GM18499 (cell line): ENCODE data around the gene TXNDC9.
"Not testable (repeated sequence)": the region's sequence is repeated elsewhere in the genome, so short reads cannot be mapped to it uniquely, and the experiment has no call there.

Source experiments
- ATAC-seq: cut with Tn5 transposase; IDR thresholded peaks from one replicate; pipeline ENCODE4 v1.9.1; 2021; ENCODE audit warnings: moderate number of reproducible peaks; ENCODE audit not compliant: insufficient read depth, unreplicated experiment

The TXNDC9 gene, protein sequence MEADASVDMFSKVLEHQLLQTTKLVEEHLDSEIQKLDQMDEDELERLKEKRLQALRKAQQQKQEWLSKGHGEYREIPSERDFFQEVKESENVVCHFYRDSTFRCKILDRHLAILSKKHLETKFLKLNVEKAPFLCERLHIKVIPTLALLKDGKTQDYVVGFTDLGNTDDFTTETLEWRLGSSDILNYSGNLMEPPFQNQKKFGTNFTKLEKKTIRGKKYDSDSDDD

DNA sequence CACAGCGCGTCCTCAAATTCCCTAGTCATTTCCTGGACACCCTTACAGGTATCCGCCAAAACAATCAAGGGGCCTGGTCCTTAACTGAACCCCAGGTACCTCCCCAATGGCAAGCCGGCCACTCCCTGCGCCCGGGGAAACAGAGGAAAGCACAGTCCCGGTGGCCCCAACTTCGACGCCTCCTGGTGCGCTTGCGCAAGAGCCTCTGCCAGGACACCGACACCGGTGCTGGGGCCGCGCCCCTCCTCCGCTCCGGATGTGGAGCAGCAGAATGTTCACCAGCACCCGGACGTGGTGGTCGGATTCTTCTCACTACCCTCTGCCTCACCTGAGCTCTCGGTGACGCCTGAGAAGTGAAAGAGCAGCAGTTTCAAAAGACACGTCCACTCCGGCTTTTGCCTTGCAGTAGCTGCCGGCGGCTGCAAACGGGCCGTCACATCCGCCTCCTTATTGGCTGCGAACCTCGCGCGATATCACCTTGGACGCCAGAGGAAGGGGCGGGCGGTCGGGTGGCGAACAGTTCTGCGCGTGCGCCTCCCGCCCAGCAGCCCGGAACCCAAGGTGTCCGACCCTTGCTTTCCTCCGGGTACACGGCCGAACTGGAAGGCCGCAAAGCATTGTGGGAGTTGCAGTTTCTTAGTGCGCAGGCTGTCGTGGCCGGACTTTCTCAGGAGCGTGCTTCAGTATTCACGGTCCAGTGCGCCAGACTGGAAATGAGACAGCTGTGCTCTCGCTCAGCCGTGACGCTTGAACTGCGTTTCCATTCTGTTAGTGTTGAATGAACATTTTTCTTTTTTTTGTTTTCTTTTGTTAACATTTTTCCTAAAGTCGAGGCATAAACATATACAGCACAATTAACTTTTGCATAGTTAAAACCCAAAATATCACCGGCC lies at the start of gene TXNDC9:
Gene TXNDC9, minus strand, starts transcription at position 423 of the 893 bp plus-strand sequence. CDS start 3,123 bp downstream, outside the sequence.
- peak; percentile 58 for ATAC-seq

- no peak for ATAC-seq
Observed at GRCh38 chr2:99382143-99382542, 46.0 kb upstream of the TXNDC9 start.

DNA sequence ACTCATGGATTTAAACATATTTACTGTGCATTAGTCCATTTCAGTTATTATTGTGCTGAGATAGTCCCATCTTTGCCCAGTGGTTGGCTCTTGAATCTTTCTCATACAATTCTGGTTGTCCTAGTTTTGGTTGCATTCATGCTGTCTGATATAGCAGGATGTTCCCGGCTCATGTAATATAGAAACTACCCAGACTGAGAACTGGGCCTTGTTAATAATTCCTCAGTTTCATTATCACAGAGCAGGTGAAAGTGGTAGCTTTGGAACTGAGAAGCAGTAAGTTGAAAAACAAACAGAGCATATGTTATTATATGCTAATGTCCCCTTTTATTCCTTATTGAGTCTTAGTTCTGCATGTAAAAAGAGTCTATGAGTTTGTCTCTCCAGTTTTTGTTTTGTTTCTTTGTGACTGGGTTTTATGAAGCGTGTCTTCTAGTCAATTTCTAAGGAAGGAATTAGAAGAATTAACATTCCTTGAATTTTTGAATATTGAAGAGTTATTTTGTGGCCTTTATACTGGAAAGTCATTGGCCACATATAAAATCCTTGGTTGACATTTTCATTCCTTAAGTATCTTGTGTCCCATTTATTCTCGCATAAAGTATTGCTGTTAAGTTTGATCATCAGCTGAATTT lies 44.4 kb upstream of the TXNDC9 start:
- ATAC-seq: no peak

GRCh38 chr2:99377879-99378278 lies 41.7 kb upstream of the TXNDC9 start:
- no peak for ATAC-seq

- no peak for ATAC-seq
Observed at GRCh38 chr2:99376254-99376864, 40.2 kb upstream of the TXNDC9 start.

DNA sequence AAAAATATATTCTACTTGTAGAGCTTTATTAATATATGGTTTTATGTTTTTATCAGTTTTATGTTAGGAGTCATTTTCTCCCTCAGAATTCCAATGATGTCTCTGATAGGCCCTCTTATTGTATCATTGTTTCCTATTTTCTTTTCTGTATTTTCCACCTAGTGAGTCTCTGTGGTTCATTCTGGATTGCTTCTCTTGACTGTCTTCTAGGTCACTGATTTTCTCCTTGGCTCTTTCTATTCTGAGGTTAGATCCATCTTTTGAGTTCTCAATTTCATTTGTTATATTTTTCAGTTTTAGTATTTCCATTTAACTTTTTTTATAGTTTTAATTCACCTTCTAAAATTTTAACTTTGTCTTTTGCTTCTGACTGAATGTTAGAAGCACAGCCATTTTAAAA lies 38.6 kb upstream of the TXNDC9 start:
- no peak for ATAC-seq

GRCh38 chr2:99373144-99373543 lies 37.0 kb upstream of the TXNDC9 start:
- ATAC-seq: no peak

- not testable (repeated sequence) for ATAC-seq
Observed at GRCh38 chr2:99368854-99369253, 32.7 kb upstream of the TXNDC9 start.

DNA sequence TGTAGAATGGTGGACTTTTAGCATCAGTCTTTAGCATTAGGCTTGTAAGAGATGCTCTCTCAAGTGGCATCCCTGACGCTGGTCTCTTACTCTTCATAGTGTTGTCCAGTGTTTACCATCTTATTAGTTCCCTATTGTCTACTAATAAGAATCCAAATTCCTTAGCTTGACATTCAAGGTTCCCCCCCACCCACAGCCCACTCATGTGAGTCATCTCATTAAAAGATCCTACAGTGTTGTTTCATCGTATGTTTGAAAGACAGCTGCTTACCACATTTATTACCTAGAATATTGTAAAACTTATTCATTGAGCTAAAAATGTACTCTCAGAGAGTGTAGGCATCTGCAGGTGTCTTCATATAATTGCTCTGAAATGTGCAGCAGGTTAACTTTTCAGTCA lies 29.5 kb upstream of the TXNDC9 start:
- no peak for ATAC-seq

GRCh38 chr2:99356853-99357252 lies 20.7 kb upstream of the TXNDC9 start:
- ATAC-seq: no peak

DNA sequence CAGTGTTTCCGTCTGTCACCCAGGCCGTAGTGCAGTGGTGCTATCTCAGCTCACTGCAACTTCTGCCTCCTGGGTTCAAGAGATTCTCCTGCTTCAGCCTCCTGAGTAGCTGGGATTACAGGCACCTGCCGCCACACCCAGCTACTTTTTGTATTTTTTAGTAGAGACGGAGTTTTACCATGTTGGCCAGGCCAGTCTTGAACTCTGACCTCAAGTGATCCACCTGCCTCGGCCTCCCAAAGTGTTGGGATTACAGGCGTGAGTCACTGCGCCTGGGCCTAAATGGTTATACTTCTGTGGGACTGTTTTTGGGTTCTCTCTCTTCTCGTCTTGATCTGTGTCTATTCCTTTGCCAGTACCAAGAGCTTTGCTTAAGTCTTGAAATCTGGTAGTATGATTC lies 18.7 kb upstream of the TXNDC9 start:
- ATAC-seq: not testable (repeated sequence)

DNA sequence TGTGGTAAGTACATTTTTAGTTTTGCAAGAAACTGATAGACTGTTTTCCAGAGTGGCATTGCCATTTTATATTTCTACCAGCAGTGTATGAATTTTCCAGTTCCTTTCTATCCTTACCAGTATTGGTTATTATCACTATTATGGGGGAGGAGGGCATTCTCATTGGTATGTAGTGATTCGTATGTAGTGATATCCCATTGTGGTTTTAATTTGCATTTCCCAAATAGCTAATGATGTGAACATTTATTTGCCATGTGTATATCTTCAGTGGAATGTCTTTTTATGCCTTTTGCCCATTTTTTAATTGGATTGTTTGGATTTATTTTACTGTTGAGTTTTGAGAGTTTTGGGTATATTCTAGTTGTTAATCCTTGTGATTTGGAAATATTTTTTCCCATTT lies 17.9 kb upstream of the TXNDC9 start:
- ATAC-seq: no peak

- ATAC-seq: no peak
Observed at GRCh38 chr2:99350194-99350593, 14.1 kb upstream of the TXNDC9 start.

DNA sequence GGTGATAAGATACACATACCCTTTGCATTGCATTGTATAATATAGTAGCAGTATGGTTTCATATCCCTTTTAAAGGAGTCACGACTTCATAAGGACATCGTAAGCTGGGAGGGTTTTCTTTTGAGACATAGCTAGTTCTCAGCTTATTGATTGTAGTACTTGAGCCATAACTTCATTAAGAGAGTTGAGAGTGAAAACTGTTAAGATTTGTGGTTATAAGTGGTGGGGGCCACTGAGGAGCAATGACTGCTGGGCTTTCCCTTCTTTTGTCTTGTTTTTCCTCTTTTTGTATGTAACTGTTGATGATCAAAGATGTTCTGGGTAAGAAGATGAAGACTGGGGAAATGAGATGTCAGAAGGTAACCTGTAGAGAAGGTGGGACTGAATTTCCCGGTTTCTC lies 12.0 kb upstream of the TXNDC9 start:
- no peak for ATAC-seq

DNA sequence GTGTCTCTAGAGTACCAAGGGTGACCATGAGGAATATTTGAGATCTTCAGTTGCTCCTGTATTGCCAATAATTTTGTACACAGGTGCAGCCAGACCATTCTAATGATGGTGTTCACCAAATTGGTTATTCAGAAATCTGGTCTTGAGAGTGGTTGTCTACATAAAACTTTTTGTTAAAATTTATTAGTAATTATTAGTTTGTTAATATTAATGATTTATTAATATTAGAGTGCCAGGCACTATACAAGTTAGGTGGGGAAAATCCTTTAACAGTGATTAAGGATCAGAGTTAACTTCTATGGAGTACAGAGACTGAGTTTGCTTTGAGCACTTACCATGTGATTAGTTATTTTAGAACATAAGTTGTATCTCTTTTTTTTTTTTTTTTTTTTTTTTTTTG lies 10.1 kb upstream of the TXNDC9 start:
- no peak for ATAC-seq

GRCh38 chr2:99345446-99345845 lies 9.3 kb upstream of the TXNDC9 start:
- not testable (repeated sequence) for ATAC-seq

- ATAC-seq: no peak
Observed at GRCh38 chr2:99342536-99342935, 6.4 kb upstream of the TXNDC9 start.

DNA sequence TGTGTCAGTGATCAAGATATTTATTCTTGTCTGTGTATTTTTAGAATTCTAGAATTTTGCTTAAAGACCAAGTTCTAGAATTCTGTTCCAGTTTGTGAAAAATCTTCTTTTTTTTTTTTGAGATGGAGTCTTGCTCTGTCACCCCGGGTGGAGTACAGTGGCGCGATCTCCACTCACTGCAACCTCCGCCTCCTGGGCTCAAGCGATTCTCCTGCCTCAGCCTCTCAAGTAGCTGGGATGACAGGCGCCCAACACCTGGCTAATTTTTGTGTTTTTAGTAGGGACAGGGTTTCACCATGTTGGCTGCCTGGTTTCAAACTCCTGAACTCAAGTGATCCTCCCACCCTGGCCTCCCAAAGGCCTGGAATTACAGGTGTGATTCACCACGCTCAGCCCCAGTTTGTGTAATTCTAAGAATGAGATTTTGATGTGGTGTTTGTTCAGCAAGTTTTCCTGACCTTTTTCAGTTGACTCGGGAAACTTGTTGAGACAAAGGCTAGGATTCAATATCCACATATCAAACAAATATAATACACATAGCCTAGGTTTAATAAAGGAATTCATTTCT lies 4.6 kb upstream of the TXNDC9 start:
- ATAC-seq: no peak

DNA sequence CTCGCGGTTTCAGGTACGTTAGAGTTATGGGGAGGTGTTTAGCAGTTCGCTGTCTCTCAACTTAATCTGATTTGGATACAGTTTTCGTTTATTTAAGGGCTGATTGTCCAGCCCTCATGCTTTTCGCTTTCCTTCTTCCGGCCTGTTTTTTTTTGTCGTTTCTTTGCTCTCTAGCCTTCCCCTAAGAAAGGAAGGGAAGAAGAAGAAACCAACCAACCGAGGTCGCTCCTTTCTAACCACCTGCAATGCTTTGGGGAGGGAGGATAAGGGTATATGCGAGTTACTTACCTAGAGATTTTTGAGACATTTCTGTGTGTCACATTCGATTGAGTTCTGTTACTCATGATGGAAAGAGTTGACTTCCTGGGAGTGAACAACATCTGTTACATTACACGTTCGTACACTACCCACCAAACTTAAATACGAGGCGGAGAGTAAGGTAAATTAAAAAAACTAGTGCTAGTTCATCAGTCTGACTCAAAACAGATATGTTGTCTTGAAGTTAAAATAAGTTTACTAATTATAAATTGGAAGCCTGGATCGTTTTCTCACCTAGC lies 2.0 kb upstream of the TXNDC9 start:
- no peak for ATAC-seq
